ENCODE data around the gene DICER1. TPM values are rescaled to one million over a fixed set of nuclear protein-coding genes. Genes with fewer than 3 reads are reported as not detected.

Gene DICER1
- polyA plus RNA-seq, 1 donor (not counting 4 experiments of a cell fraction or from before 2014, with no cell fraction given) = 31.6 TPM

- Histone ChIP-seq H3K27ac (ENCODE audit: control insufficient read depth, insufficient read depth, low read length) (no peak overlapping the region), H3K36me3 (ENCODE audit: control insufficient read depth in 2 of 2, extremely low read depth in 1 of 2, insufficient read depth in 2 of 2, low read length in 2 of 2) (peaks cover 0 to 5% of the 10 kb centered on the region in 2 experiments), H3K4me3 (ENCODE audit: control insufficient read depth in 2 of 3, extremely low read depth in 1 of 3, insufficient read depth in 2 of 3, low read depth in 1 of 3, low read length in 3 of 3) (no peak overlapping the region), H3K9me1 (ENCODE audit: control insufficient read depth, extremely low read depth, insufficient read depth, low read length) (no peaks in the 10 kb centered on the region), H2AFZ (ENCODE audit: control insufficient read depth, low read length) (no peak overlapping the region), H3K27me3 (ENCODE audit: control insufficient read depth, extremely low read depth, insufficient read depth, low read length) (no peaks in the 10 kb centered on the region), H4K20me1 (ENCODE audit: control insufficient read depth, extremely low read depth, insufficient read depth, low read length) (peaks cover 3% of the 10 kb centered on the region), H3K4me1 (ENCODE audit: control insufficient read depth, extremely low read depth, insufficient read depth, low read length) (no peaks in the 10 kb centered on the region), H3K9me3 (ENCODE audit: control insufficient read depth, low read depth, low read length) (no peaks in the 10 kb centered on the region), H3K4me2 (ENCODE audit: control insufficient read depth, extremely low read depth, insufficient read depth, low read depth, low read length) (no peak overlapping the region), H3K79me2 (ENCODE audit: control insufficient read depth, insufficient read depth, low read length) (no peaks in the 10 kb centered on the region), H3K9ac (ENCODE audit: control insufficient read depth, extremely low read depth, insufficient read depth, low read length) (no peak overlapping the region)
- TF ChIP-seq EZH2 (IDR thresholded peaks at IDR 0.05; ENCODE audit: low read length) (no peak), CTCF (optimal IDR thresholded peaks at IDR 0.05 in 1 of 3, IDR thresholded peaks at IDR 0.05 in 1 of 3, conservative IDR thresholded peaks at IDR 0.05 in 1 of 3; ENCODE audit: extremely low read depth in 1 of 3, insufficient read depth in 2 of 3, low read length in 3 of 3) (no peak)
- dilution Hi-C loops (cut with MboI; ENCODE audit: extremely low pct_ligation_motif_present, low sequenced_read_pairs) = no loop called here
- FAIRE-seq = no peak
- no peak for DNase-seq (ENCODE audit: low read depth, low spot score)
Observed at GRCh38 chr14:95190346-95190840, 33.1 kb upstream of the DICER1 start.

GRCh38 chr14:95189367-95190132 lies 32.2 kb upstream of the DICER1 start:
- FAIRE-seq = no peak
- TF ChIP-seq CTCF (optimal IDR thresholded peaks at IDR 0.05 in 1 of 3, IDR thresholded peaks at IDR 0.05 in 1 of 3, conservative IDR thresholded peaks at IDR 0.05 in 1 of 3; ENCODE audit: extremely low read depth in 1 of 3, insufficient read depth in 2 of 3, low read length in 3 of 3) (no peak), EZH2 (IDR thresholded peaks at IDR 0.05; ENCODE audit: low read length) (no peak)
- no peak overlapping the region for H2AFZ ChIP-seq (ENCODE audit: control insufficient read depth, low read length)
- no peak overlapping the region for H3K27ac ChIP-seq (ENCODE audit: control insufficient read depth, insufficient read depth, low read length)
- no peak overlapping the region for H3K9ac ChIP-seq (ENCODE audit: control insufficient read depth, extremely low read depth, insufficient read depth, low read length)
- no peaks in the 10 kb centered on the region for H3K27me3 ChIP-seq (ENCODE audit: control insufficient read depth, extremely low read depth, insufficient read depth, low read length)
- peaks cover 3% of the 10 kb centered on the region for H4K20me1 ChIP-seq (ENCODE audit: control insufficient read depth, extremely low read depth, insufficient read depth, low read length)
- no peak for DNase-seq (ENCODE audit: low read depth, low spot score)
- no peaks in the 10 kb centered on the region for H3K9me3 ChIP-seq (ENCODE audit: control insufficient read depth, low read depth, low read length)
- peaks cover 0 to 5% of the 10 kb centered on the region in 2 experiments for H3K36me3 ChIP-seq (ENCODE audit: control insufficient read depth in 2 of 2, extremely low read depth in 1 of 2, insufficient read depth in 2 of 2, low read length in 2 of 2)
- no peaks in the 10 kb centered on the region for H3K9me1 ChIP-seq (ENCODE audit: control insufficient read depth, extremely low read depth, insufficient read depth, low read length)
- dilution Hi-C loops (cut with MboI; ENCODE audit: extremely low pct_ligation_motif_present, low sequenced_read_pairs) = no loop called here
- H3K4me2 ChIP-seq (ENCODE audit: control insufficient read depth, extremely low read depth, insufficient read depth, low read depth, low read length) = no peak overlapping the region
- H3K4me1 ChIP-seq (ENCODE audit: control insufficient read depth, extremely low read depth, insufficient read depth, low read length) = no peaks in the 10 kb centered on the region
- no peak overlapping the region for H3K4me3 ChIP-seq (ENCODE audit: control insufficient read depth in 2 of 3, extremely low read depth in 1 of 3, insufficient read depth in 2 of 3, low read depth in 1 of 3, low read length in 3 of 3)
- no peaks in the 10 kb centered on the region for H3K79me2 ChIP-seq (ENCODE audit: control insufficient read depth, insufficient read depth, low read length)
